Smooth muscle cell of the brain vasculature (primary cell): ENCODE results near the gene CNTNAP2.

Source experiments
- DNase-seq: peaks from one replicate; pipeline ENCODE4 v3.0.0-alpha.2; 2012; ENCODE audit warnings: low read depth, low spot score

The CNTNAP2 gene

DNA sequence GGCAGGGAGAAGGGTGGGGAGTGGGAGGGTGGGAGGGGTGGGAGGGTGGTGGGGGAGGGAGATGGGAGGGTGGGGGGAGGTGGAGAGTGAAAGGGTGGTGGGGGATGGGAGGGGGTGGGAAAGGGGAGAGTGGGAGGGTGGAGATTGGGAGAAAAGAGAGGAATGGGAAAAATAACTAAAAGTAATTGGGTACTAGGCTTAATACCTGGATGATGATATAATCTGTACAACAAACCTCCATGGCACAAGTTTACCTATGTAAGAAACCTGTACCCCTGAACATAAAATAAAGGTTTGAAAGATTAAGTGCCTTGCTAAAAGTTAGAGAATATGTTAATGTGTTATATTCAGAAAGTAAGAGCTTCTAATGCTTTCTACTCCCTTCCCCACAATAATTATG is 564.9 kb downstream of the CNTNAP2 start:
- no peak for DNase-seq

DNA sequence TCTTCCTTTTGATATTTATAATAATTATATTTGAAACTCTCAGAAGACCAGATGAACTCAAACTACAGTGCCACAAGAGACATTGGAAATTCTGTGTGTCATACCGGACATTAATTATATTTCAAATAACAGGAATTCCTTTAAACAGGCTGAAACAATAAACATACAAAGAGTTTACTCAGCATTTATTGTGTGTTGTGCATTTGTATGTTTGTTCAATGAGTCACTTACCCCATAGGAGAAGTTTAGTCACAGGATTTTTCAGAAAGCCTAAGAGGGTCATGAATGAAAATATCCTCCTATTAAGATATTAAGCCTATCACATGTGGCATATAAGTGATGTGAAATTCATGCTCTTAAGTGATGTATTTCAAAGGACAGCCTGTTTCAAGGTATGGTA is 566.8 kb downstream of the CNTNAP2 start:
- DNase-seq, result peak; percentile 39

DNA sequence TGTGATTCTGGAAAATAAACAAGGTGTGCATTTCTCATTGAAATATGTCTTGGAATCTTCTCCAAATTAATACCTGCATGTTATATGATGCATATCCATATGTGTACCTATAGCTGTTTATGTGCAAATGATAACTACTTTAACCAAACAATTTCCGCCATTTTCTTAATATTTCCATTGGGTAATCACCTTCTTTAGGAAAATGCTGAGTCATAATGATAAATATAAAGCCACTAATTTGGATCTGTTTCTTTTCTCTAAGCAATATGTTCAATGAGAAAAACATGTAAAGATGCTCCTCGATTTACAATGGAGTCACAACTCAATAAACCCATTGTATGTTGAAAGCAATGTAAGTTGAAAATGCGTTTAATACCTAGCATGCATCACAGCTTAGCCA is 574.4 kb downstream of the CNTNAP2 start:
- no peak for DNase-seq

DNA sequence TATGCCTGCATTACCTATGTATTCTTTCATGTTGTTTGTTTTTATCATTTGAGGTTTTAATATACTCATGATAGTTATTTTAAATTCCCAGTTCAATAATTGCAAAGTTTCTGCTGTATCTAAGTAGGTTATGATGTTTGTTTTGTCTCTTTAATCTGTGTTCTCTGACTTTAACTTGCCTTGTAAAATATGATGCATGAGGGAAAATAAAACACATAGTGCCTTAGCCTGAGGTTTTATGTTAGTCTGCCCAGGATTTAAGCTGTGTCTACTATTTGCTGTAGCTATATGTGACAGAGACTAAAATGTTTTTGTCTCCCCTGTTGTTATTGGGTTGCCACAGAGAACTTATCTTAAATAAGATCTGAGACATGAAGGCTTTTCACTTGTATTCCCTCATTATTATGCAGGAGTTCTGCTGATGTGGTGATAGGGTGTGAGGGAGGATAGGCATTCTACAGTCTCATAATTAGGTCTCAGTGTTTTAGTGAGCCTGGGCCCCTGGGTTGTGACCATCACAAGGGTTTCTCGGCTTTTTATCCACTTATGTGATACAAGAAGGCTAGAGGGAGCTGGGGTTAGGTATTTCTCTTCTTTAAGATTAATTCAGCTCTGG is 582.5 kb downstream of the CNTNAP2 start:
- DNase-seq, result no peak

DNA sequence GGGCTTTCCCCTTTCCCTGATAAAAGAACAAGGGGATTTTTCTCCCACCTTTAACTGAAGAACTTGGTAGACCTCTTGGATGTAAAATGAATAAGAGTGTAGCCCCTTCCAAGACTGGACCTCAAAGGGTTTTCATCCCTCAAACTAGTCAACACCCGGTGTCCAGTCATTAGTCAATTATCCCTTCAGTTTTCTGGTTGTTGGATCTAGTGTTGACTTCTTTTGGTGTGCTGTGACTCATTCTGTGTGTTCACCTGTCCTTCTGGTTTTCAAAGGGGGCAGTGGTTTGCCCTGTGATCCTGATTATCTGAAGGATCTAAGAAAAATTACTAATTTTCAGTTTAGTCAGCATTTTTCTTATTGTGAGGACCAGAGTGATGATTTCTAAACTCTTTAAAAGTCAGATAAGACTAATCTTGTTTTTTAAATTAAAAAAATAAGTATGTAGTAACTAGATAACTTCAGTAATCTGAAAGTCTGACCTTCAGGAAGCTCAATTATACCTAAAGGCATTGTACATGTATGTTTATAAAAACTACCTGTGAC is 583.5 kb downstream of the CNTNAP2 start:
- DNase-seq, result no peak

DNA sequence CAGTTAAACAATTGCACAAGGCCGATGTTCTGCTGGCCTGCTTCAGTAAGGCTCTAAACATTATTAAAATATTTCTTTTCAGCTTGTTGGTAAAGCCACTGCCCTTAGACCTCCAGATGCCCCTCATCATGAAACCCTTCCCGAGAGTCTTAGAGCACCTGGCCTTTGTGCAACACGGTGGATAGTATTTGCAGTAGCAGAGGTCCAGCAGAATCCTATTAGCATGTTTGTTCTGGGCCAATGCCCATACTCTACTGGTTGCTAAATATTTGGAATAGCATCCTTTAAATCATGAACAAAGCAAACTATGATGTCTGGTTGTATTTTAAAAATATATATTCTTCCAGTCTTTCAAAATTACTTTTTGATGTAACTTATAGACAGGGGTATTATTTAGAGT is 584.6 kb downstream of the CNTNAP2 start:
- DNase-seq, result peak; percentile 28

DNA sequence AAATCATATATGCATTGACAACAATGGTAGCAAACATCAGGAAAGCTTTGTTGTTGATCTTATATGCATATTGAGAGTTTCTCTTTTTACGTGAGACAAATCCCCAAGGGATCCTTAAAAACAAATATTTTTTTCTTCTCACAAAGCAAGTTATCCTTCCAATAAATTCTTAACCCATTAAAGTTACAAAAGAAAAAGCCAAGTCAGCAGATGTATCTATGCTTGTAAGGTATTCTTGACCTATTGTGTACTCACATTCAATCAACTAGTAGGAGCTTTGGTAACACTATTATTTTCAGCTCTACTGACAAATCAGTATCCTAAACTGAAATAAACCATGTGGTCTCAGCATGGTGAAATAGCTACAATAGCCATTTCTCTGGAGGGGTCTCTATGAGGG is 586.3 kb downstream of the CNTNAP2 start:
- DNase-seq, result no peak

DNA sequence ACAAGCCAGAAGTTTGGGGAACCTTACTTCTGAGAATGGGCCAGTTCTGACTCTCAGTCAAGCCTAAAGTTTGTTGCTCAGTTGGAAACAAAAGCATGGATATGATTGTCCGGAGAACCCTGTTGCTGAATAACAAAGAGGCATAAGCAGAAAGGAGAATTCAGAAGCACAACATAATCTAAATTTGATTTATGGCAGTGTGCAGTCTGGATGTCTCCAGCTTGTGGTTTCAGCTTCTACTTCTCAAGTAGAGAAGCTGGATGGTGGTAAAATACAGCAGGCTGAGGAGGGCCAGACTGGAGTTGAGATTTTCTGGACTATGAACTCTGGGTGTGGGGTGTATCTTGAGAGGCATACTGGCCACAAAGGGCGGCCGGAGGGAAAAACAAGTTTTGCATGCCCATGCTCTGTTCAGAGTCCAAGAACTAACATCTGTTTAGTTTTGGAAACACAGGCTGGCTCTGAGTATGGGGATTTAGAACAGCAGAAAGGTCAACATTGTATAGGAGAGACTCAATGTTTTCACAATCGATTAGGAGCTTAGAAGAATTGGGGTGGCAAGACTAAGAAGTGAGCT is 592.9 kb downstream of the CNTNAP2 start:
- DNase-seq, result no peak

DNA sequence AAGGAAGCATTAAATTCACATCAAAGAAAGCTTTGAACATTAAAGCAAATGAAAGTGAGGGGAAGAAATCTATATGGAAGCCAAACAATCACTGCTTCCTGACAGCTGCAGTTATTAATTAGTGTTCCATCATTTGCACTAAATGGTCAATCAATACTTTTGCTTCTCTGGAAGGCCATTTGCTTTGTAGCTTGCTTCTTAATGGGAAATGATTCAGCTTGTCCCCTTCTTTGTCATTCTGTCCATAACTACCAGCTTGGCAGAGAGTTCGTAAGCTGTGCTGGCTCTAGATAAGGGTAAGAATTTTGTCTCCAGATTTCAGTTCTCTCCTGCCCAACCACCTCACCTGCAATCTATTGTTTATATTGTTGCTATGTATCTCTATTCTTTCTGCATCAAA is 596.6 kb downstream of the CNTNAP2 start:
- no peak for DNase-seq

DNA sequence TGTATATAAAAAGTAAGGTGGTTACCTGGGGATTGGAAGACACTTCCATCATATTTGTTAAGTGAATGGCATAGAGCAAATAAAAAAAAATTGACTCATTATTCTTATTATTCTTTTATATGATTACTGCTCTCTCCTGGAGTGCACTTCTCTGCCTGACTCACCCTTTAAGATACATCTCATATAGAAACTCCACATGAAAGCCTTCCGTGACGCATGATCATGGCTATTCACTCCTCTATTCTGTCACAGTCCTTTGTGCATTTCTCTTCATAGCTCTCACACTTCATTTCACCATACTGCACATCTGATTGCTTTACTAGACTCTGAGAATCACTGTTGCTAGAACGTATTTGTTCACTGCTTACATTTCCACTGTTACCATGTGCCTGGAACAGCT is 597.3 kb downstream of the CNTNAP2 start:
- no peak for DNase-seq

DNA sequence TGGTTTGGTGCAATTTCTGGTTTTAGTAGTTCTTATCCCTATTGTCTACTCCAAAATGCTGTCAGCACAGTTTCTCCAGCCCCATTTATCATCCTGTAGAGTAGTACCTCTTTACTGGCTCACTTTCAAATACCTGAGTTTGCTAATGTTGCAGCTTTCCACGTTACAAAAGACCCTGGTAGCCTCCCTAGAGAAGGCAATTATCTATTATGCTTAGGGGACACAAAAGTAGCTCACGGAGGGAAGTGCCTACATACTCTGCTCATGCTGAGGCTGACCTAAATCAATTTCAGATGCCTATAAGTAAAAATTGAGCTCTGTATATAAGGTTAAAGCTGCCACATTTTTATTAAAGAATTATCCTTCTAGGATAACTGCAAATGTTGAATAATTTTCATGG is 603.6 kb downstream of the CNTNAP2 start:
- DNase-seq, result no peak

DNA sequence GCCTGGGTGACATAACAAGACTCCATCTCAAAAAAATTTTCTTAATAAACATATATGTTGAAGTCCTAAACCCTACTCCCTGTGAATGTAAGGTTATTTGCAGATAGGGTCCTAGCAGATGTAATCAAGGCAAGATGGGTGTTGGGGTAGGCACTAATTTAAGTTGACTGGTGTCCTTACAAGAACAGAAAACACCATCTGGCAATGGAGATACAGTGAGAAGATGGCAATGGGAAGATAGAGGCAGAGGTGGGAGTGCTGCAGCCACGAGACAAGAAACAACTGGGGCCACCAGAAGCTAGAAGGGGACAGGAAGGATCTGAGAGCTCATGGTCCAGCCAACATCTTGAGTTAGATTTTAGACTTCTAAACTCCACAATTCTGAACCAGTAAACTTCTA is 606.4 kb downstream of the CNTNAP2 start:
- no peak for DNase-seq

DNA sequence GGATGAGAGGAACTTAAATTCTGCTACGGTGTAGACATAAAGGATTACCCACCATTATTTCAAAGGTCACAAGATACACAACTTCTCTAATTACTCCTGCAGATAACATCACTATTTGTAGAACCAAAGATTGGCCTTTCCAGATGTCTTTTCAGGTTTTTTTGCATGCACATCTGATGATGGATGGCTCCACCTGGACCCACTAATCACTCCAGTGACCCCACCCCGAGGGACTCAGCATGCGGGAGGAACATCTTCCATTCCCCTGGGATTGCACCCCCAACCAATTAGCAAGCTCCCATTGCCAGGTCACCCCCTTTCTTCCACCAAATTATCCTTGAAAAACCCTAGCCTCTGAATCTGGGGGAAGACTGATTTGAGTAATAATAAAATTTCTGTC is 608.9 kb downstream of the CNTNAP2 start:
- no peak for DNase-seq

DNA sequence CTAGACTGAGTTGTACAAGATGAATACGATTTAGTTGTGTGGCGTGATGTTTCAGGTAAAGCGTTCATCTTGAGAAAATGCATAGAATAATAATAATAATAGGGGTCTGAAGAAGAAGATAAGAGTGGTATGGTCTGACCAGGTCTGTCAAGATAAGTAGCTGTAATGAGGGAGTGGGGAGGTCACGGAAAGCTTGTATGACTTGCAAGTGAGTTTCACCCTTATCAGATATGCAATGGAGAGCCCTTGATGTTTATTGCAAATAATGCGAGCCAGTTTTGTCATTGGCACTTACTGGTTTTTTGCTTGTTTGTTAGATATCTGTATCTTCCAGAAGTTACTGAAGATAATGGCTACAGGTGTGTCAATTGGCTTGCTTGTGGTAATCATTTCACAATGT is 611.5 kb downstream of the CNTNAP2 start:
- no peak for DNase-seq

DNA sequence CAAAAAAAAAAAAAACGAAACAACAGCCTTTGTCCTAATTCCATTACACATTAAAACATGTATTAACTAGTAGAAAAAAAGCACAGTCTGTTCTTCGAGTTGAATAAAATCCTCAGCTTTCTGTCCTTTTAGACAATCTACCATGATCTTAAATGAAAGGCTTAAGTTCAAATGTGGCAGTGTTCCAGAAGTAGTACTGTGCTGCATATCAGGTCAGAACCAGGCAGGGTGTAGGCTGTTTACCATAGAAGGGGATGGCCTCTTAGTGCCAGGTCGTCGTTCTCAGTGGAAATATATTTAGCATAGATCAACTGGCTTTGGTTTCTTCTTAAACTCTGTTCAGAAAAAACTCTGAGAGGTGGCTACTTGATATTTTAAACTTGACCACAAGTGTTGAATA is 612.0 kb downstream of the CNTNAP2 start:
- DNase-seq, result no peak

DNA sequence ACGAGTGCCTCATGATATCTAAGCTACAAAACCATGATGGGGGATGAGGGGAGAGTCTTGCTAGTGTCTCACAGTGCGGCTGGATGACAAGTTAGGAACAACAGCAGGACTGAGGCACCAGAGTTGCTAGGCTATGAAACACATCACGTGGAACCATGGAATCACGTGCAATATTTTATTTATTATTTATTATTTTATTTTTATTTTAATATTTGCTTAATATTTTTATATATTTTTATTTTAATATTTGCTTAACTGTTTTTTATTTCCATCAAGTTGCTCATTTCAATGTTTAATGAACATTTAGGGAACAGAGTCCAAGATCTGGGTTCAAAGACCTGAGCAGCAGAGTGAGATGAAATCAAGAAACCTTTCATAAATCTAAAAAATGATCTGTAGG is 614.6 kb downstream of the CNTNAP2 start:
- DNase-seq, result no peak

DNA sequence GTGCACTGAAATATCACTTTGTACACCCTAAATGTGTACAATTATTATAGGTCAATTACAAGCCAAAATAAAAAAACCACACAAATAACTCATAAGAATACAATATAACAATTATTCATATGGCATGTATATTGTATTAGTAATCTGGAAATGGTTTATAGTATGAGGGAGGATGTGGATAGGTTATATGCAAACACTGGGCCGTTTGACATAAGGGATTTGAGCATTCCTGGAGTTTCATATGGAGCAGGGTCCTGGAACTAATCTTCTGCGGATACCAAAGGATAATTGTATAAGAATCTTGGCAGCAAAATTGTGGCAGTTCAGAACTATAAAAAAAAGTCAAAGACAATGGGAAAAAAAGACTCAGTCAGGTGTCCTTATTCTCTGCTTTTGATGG is 619.4 kb downstream of the CNTNAP2 start:
- no peak for DNase-seq

DNA sequence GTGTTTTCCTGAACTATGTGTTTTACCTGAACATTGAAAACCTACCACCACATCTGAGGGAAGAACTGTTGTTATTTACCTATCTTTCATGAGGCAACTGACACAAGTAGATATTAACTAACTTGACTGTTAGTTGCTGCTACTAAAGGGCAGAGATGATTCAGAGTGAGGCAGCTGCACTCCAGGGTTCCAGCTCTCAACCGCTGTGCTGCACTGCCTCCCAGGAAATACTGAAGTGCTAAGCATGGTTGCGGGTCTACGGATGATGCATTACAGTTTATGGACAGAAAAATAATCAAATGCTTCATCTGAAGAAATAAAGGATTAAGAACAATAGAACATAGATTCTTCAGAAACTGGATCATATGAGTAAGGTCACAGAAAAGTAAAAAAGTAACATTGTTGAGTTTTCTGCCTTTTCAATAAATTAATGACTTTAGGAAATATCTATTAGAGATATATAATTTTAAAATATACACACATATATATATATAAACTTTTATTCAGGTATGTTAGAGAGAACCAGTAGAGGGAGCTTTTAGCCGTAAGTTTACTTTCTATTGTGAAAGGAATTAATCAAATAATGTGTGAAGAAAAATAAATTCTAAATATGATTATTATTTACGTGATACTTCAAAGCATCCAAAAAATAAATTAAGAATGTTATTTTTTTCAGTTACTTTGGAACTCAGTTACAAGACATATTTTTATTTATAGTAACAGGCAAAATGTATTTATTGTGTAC is 620.0 kb downstream of the CNTNAP2 start:
- peak; percentile 13 for DNase-seq

DNA sequence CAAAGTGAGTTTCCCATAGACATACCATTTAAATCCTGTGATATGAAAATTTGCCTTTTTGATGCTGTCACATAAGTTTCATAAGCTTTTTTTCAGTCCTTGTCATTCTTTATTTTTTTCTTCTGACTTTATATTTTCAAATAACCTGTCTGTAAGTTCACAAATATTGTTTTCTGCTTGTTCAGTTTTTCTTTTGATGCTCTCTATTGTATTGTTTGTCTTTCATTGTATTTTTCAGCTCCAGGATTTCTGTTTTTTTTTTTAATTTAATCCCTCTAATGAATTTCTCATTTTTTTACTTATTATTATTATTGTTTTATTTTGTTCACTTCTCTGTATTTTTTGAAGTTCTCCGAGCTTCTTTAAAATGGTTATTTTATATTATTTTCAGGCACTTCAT is 623.4 kb downstream of the CNTNAP2 start:
- DNase-seq, result no peak

DNA sequence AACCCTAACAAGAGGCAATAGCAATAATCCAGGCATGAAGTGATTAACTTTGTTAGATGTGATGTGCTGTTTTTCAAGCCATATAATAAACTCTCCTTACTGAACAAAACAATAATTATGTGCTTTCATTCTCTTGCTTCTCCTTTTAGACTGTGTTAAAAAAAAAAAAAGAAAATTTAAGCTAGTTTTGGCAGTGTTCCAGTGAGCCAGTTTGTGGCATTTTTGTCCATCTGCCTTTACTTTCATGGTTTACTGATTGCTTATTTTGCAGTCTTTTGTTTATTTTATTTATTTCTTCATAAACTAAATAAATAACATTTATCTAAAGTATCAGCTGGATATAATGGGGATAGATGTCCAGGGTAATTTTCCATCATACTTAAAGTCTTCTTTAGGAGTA is 625.3 kb downstream of the CNTNAP2 start:
- no peak for DNase-seq

DNA sequence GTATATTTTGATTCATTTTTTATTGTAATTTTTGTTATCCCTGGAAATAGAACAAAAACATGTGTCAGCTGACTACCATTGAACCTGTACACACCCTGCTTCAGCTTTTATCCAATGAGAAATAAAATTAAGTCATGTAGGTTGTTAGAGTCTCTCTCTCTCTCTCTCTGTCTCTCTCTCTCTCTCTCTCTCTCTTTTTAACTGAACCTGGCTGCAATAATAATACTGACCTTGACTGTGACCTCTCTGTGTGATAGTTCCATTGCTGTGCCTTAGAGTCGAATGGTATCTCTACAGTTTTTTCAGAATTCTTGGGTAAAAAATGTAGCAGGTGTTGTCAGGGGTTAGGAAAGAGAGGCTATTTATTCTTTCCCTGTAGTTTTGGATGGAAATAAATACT is 637.8 kb downstream of the CNTNAP2 start:
- no peak for DNase-seq

DNA sequence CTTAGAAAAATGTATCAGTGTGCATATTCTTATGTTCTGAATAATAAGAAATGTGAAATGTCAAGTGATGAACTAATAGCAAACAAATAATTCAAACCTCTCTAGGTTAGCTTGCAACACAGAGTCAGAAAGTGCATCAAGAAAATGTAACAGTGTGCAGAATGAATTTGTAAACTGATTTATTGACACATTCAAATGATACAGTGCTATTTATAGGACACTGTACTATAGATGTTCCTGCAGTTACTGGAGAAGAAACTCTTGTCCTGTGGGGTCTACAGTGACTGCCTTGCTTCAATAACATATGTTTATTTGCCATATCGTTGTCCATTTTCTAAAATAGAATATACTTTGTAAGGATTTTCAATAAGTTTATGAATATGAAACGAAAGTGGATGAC is 639.0 kb downstream of the CNTNAP2 start:
- DNase-seq, result no peak

DNA sequence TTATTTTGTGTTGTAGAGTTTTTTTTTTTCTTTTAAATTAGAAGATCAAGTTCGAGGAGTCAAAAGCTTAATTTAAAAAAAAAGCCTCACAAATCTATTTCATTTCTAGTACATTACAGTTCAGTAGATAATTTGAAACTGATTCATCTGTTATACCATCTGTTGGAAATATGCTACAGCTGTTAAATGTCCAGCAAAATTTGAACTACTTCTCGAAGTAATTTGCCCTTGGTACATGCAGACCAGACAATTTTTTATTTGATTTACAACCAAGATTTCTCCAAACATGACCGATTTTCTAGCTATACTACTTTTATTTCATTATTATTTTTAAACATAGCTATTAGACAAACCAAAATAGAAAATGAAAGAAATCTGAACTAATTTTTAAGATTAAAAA is 647.9 kb downstream of the CNTNAP2 start:
- no peak for DNase-seq
